Stimulated activated CD4-positive, alpha-beta T cell treated with anti-CD3 and anti-CD28 coated beads, Interleukin-4, amount 100 ng/mL, for 48 hours (primary cell): Measurements from ENCODE around the gene FOXL3.
"Not testable (repeated sequence)": the region's sequence is repeated elsewhere in the genome, so short reads cannot be mapped to it uniquely, and the experiment has no call there.

Experiments
- DNase-seq, 2 donors: peaks; one replicate each; pipeline ENCODE4 v3.0.0-alpha.2; 2020; ENCODE audit warnings: low read depth in 2 of 2

The FOXL3 gene

GRCh38 chr7:289756-290553 lies at the start of gene FOXL3:
FOXL3 (plus strand) TSS chr7:290170; CDS start chr7:290170, 0 bp downstream.
- DNase-seq = no peak

GRCh38 chr7:240887-241421 lies 49.0 kb upstream of the FOXL3 start:
- no peak for DNase-seq

GRCh38 chr7:241513-241912 lies 48.5 kb upstream of the FOXL3 start:
- DNase-seq = no peak

GRCh38 chr7:242826-243579 lies 47.0 kb upstream of the FOXL3 start:
- not testable (repeated sequence) for DNase-seq

- not testable (repeated sequence) for DNase-seq
These were observed 46.4 kb upstream of the FOXL3 start for GRCh38 chr7:243580-243978.

- DNase-seq = no peak
These were observed 45.0 kb upstream of the FOXL3 start for GRCh38 chr7:244974-245373.

- DNase-seq = no peak
These were observed 44.2 kb upstream of the FOXL3 start for GRCh38 chr7:245574-246295.

GRCh38 chr7:246451-246850 lies 43.5 kb upstream of the FOXL3 start:
- no peak for DNase-seq

GRCh38 chr7:247181-247580 lies 42.8 kb upstream of the FOXL3 start:
- no peak for DNase-seq

GRCh38 chr7:247636-248035 lies 42.3 kb upstream of the FOXL3 start:
- DNase-seq = no peak

GRCh38 chr7:248732-249435 lies 41.1 kb upstream of the FOXL3 start:
- DNase-seq = no peak

- no peak for DNase-seq
These were observed 40.0 kb upstream of the FOXL3 start for GRCh38 chr7:249989-250388.

- no peak for DNase-seq
These were observed 39.4 kb upstream of the FOXL3 start for GRCh38 chr7:250523-250922.

- DNase-seq = no peak
These were observed 39.0 kb upstream of the FOXL3 start for GRCh38 chr7:251005-251404.

GRCh38 chr7:251446-252175 lies 38.4 kb upstream of the FOXL3 start:
- no peak for DNase-seq

GRCh38 chr7:252216-252965 lies 37.6 kb upstream of the FOXL3 start:
- no peak for DNase-seq

- no peak for DNase-seq
These were observed 37.0 kb upstream of the FOXL3 start for GRCh38 chr7:252981-253380.

- no peak for DNase-seq
These were observed 36.2 kb upstream of the FOXL3 start for GRCh38 chr7:253581-254336.

- no peak for DNase-seq
These were observed 35.5 kb upstream of the FOXL3 start for GRCh38 chr7:254337-255037.
